GM21717 (cell line): Measurements from ENCODE around the gene IFI35.
"Not testable (repeated sequence)": the region's sequence is repeated elsewhere in the genome, so short reads cannot be mapped to it uniquely, and the experiment has no call there.

ENCODE experiments used
- ATAC-seq: cut with Tn5 transposase; IDR thresholded peaks from one replicate; pipeline ENCODE4 v1.9.1; 2021; ENCODE audit warnings: mild to moderate bottlenecking, moderate library complexity; ENCODE audit not compliant: unreplicated experiment

Gene IFI35

DNA sequence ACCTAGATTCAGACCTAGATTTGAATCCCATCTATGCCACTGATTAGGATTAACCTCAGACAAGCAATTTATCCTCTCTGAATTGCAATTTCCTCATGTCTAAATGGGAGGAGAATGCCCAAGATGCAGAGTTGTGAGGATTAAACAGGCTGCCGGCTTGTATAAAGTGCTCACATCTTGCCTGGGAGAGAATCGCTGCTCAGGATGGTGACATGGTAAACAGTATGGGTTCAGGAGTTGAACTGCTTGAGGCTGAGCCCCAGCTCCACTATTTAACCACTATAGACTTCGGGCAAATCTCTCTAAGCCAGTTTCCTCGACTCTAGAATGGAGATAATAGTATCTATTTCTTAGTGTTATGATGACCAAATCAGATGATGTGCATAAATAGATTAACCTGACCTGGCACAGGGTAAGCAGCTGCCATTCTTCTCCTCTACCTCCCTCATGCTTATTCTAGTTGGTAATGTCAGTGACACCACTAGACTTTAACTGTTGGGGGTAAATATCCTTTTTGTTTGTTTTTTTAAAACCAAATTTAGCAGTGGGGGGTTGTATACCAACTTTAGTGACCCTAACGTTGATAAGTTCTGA lies 9.1 kb upstream of the IFI35 start:
- ATAC-seq: peak; percentile 5

GRCh38 chr17:42997984-42998938 lies 8.3 kb upstream of the IFI35 start, which contains the start of gene RPL27:
RPL27 (plus strand) TSS chr17:42998419; CDS start chr17:42998751, 332 bp downstream.
- peak; percentile 78 for ATAC-seq

DNA sequence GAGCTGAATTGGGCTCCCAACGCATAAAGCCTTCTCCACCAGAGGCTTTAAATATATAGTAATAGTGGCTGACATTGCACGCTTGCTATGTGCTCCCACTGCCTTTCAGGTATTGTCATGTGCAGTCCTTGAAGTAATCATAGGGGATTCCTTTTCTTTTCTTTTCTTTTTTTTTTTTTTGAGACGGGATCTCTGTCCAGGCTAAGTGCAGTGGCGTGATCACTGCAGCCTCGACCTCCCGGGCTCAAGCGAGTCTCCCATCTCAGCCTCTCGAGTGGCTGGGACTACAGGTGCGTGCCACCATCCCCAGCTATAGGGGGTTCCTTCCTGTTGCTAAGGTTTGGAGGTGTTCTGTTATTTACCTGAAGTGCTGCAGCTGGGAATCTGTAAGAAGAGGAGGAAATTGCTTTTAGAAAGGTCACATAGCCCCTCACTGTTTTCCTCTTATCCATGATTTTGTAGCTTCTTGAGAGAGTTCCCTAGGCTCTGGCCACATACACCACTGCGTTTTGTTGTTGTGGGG lies 7.5 kb upstream of the IFI35 start:
- ATAC-seq: no peak

GRCh38 chr17:43000894-43001293 lies 5.7 kb upstream of the IFI35 start:
- ATAC-seq: not testable (repeated sequence)

DNA sequence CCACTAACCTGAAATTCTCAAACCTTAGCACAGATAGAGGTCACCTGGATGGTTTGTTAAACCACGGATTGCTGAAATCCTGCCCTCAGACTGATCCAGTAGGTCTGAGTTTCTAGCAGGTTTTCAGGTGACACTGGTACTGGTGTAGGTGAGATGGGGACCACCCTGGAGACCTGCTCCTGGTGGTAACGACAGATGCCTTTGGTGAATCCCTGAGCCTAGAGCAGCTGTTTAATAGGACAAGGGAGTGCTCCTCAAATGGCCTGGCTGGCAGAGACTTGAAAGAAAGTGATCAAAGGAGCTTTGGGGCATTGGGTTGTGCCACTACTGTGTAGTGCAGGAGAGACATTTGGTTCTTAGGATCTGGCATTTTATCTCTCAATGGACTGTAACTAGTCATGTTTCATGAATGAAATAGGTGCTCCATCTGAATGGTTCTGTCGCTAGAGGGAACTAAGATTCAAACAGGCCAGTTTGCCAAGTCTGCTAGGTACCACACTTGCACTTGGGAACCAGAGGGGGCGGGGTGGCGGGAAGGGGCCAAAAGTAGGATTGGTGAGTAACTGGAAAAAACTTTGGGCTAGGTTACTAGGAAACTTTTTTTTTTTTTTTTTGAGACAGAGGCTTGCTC lies 2.9 kb upstream of the IFI35 start:
- ATAC-seq: no peak

GRCh38 chr17:43010667-43011308 lies 4.2 kb downstream of the IFI35 start:
- no peak for ATAC-seq

GRCh38 chr17:43011728-43012472 lies 5.3 kb downstream of the IFI35 start:
- no peak for ATAC-seq

DNA sequence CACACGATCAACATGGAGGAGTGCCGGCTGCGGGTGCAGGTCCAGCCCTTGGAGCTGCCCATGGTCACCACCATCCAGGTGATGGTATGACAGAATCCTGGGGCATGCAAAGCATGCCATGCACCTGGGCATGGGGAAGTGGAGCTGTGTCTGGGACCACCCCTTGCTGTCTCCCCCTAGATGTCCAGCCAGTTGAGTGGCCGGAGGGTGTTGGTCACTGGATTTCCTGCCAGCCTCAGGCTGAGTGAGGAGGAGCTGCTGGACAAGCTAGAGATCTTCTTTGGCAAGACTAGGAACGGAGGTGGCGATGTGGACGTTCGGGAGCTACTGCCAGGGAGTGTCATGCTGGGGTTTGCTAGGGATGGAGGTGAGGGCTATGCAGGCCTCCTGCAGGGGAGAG lies 6.7 kb downstream of the IFI35 start:
- ATAC-seq: no peak

GRCh38 chr17:43014020-43014648 lies 7.5 kb downstream of the IFI35 start:
- ATAC-seq: no peak

- ATAC-seq: no peak
Measured at GRCh38 chr17:43014649-43015542, 8.3 kb downstream of the IFI35 start.

DNA sequence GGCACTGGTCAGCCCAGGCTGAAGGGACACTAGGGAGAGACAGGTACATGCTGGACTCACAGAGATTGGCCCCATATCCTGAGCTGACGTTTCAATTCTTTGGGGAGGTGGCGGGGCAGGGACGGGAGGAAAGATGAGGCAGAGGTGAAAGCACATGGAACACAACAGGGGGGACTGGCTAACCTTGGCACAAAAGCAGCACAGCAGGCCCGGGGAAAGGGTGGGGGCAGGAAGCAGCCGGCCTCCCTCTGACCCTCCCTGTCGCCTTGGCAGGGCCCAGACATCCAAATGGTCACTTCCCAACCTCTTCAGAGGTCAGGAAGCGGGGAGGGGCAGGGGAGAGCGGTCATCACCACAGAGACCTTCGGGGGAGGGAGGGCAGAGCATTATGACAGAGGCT lies 9.0 kb downstream of the IFI35 start:
- ATAC-seq: no peak

GRCh38 chr17:43016216-43016615 lies 9.6 kb downstream of the IFI35 start:
- ATAC-seq: no peak

DNA sequence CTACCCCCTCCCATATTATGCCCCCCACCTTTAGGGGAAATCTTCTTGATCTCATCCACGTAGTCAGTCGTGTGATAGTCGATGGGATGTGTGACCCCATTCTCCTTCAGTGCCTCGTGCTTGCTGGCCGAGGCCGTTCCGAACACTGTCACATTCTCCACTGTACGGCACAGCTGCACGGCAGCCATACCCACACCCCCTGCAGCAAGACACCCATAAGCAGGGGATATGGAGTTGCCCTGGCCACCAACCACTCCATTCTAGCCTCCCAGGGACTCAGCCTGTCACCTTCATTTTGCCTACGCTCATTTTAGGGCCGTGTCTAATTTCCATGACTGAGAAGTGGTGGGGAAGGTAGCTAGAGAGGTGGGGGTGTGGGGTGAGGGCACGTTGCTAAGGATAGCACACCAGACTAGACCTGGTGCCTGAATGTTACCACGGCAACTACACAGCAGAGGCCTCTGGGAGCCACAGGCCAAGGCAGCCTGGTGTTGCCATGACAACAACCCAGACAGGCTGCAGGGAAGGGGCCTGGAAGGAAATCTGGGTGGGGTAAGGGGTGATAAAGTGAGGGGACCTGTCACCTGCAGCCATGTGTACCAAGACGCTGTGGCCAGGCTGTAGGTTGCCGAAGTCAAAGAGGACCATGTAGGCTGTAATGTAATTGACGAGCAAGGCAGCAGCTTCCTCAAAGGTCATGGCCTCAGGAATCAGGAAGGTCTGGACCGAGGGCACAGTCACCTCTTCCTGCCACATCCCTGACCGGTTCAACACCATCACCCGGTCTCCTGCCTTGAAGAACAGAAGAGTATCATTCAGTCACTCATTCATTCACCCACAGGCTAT lies 11.6 kb downstream of the IFI35 start:
- ATAC-seq: no peak

DNA sequence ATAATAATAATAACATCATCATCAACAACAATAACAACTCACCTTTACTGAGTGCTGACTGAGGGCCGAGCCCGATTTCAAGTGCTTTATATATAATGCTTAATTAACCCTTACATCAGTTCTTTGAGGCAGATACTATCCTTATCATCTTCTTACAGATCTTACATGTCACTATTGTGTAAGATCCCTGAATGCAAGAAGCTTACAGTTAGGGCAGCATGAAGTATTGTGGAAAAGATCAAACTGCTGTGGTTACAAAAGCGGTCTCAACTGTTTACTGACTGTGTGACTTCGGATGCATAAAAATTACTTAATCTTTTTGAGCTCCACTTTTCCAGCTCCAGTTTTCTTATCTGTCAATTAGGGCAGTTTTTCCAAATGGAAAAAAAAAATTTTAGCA lies 12.3 kb downstream of the IFI35 start:
- ATAC-seq: no peak

DNA sequence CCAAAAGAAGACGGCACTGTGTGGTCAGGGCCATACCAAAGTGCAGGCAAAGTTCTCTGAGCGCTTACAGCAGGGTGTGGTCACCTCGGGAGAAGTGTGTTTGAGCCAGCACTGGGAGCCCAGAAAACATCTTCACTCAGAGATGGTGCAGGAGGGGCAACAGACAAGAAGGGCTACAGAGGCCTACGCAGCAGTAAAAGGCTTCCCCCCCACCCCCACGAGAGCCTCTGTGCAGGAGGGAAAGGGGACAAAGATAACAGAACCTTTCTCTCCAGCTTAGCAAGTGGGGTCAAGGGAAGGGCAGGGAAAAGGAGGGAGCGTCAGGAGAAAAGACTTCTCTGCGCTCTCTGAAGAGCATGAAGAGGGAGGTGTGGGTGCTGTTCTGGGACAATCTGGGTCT lies 12.8 kb downstream of the IFI35 start:
- ATAC-seq: no peak

GRCh38 chr17:43020030-43020621 lies 13.5 kb downstream of the IFI35 start:
- ATAC-seq: no peak
